ENCODE data around the gene GTF3C5. TPM values are rescaled to one million over a fixed set of nuclear protein-coding genes. Genes with fewer than 3 reads are reported as not detected.

Gene GTF3C5
- total and polyA plus RNA-seq, 2 experiments from 2014 or later = 52.5 to 66.0 TPM

- Histone ChIP-seq H3K27me3 (no peaks in the 10 kb centered on the region), H3K4me3 (no peak overlapping the region), H3K36me3 (replicated peaks; ENCODE audit: insufficient read depth, low read depth) (no peaks in the 10 kb centered on the region), H3K9me2 (replicated peaks; ENCODE audit: insufficient read depth) (no peaks in the 10 kb centered on the region), H3K27ac (no peak overlapping the region), H2AFZ (no peak overlapping the region), H3K4me2 (no peak overlapping the region), H4K20me1 (ENCODE audit: insufficient read depth, poor library complexity, severe bottlenecking) (no peaks in the 10 kb centered on the region), H3K9me3 (ENCODE audit: low read depth) (no peaks in the 10 kb centered on the region), H3K79me2 (no peaks in the 10 kb centered on the region), H3K4me1 (ENCODE audit: insufficient read depth) (peaks cover 6% of the 10 kb centered on the region)
- WGBS (ENCODE audit: low lambda C conversion rate, missing lambda C conversion rate) = 97% methylated on average over 17 of the region's 17 CpGs
- DNase-seq (ENCODE audit: low spot score) = no peak
- TF ChIP-seq EZH2phosphoT487 (IDR thresholded peaks at IDR 0.05; ENCODE audit: low read depth, severe bottlenecking, unreplicated experiment) (no peak), EZH2 (IDR thresholded peaks at IDR 0.05; ENCODE audit: borderline replicate concordance) (no peak), CTCF (IDR thresholded peaks at IDR 0.05; ENCODE audit: poor library complexity) (no peak)
Measured at GRCh38 chr9:133065070-133065388, 34.2 kb downstream of the GTF3C5 start.

GRCh38 chr9:133066181-133066983 lies 35.6 kb downstream of the GTF3C5 start:
- H2AFZ ChIP-seq = no peak overlapping the region
- H3K4me3 ChIP-seq = no peak overlapping the region
- no peak overlapping the region for H3K4me2 ChIP-seq
- DNase-seq (ENCODE audit: low spot score) = no peak
- H3K79me2 ChIP-seq = no peaks in the 10 kb centered on the region
- no peaks in the 10 kb centered on the region for H3K36me3 ChIP-seq (replicated peaks; ENCODE audit: insufficient read depth, low read depth)
- WGBS (ENCODE audit: low lambda C conversion rate, missing lambda C conversion rate) = 98% methylated on average over 20 of the region's 25 CpGs
- no peaks in the 10 kb centered on the region for H3K27me3 ChIP-seq
- H3K27ac ChIP-seq = no peak overlapping the region
- peaks cover 1% of the 10 kb centered on the region for H3K4me1 ChIP-seq (ENCODE audit: insufficient read depth)
- no peaks in the 10 kb centered on the region for H3K9me3 ChIP-seq (ENCODE audit: low read depth)
- no peaks in the 10 kb centered on the region for H3K9me2 ChIP-seq (replicated peaks; ENCODE audit: insufficient read depth)
- TF ChIP-seq EZH2phosphoT487 (IDR thresholded peaks at IDR 0.05; ENCODE audit: low read depth, severe bottlenecking, unreplicated experiment) = no peak
- no peak for TF ChIP-seq EZH2 (IDR thresholded peaks at IDR 0.05; ENCODE audit: borderline replicate concordance)
- TF ChIP-seq CTCF (IDR thresholded peaks at IDR 0.05; ENCODE audit: poor library complexity) = no peak
- no peaks in the 10 kb centered on the region for H4K20me1 ChIP-seq (ENCODE audit: insufficient read depth, poor library complexity, severe bottlenecking)

GRCh38 chr9:133067006-133067405 lies 36.2 kb downstream of the GTF3C5 start:
- no peaks in the 10 kb centered on the region for H3K27me3 ChIP-seq
- no peak for DNase-seq (ENCODE audit: low spot score)
- H3K9me3 ChIP-seq (ENCODE audit: low read depth) = no peaks in the 10 kb centered on the region
- no peaks in the 10 kb centered on the region for H3K4me1 ChIP-seq (ENCODE audit: insufficient read depth)
- no peak for TF ChIP-seq EZH2phosphoT487 (IDR thresholded peaks at IDR 0.05; ENCODE audit: low read depth, severe bottlenecking, unreplicated experiment)
- no peak for TF ChIP-seq CTCF (IDR thresholded peaks at IDR 0.05; ENCODE audit: poor library complexity)
- no peak for TF ChIP-seq EZH2 (IDR thresholded peaks at IDR 0.05; ENCODE audit: borderline replicate concordance)
- H2AFZ ChIP-seq = no peak overlapping the region
- H3K36me3 ChIP-seq (replicated peaks; ENCODE audit: insufficient read depth, low read depth) = no peaks in the 10 kb centered on the region
- no peak overlapping the region for H3K4me3 ChIP-seq
- no peaks in the 10 kb centered on the region for H3K9me2 ChIP-seq (replicated peaks; ENCODE audit: insufficient read depth)
- no peaks in the 10 kb centered on the region for H3K79me2 ChIP-seq
- H3K27ac ChIP-seq = no peak overlapping the region
- no peaks in the 10 kb centered on the region for H4K20me1 ChIP-seq (ENCODE audit: insufficient read depth, poor library complexity, severe bottlenecking)
- H3K4me2 ChIP-seq = no peak overlapping the region
- WGBS (ENCODE audit: low lambda C conversion rate, missing lambda C conversion rate) = 93% methylated on average over 9 of the region's 11 CpGs

All from hepatocyte (in vitro differentiated cells).